GM23338 (cell line): ENCODE data around the gene LRRN4. TPM values are rescaled to one million over a fixed set of nuclear protein-coding genes. Genes with fewer than 3 reads are reported as not detected.

Source experiments
- ATAC-seq: fragments of 200-7000 bp; cut with Tn5 transposase; 3 replicates; pipeline ENCODE4 v1.9.1; 2020
- DNase-seq: peaks from one replicate; pipeline ENCODE4 v3.0.0-alpha.2; 2015; ENCODE audit warnings: low spot score
- H2AFZ ChIP-seq: fragments of 200-600 bp; sonication (generic); 2 replicates; pipeline ENCODE4 v1.8.0; 2016; ENCODE audit warnings: antibody characterized with exemption, mild to moderate bottlenecking, moderate library complexity
- H3F3A ChIP-seq: fragments of 200-600 bp; sonication (generic); replicated peaks from 2 replicates; pipeline ENCODE4 v1.8.0; 2017; ENCODE audit warnings: antibody characterized with exemption, mixed run types, low read depth
- H3K27ac ChIP-seq: fragments of 200-600 bp; sonication (generic); 2 replicates; pipeline ENCODE4 v1.6.1; 2016; ENCODE audit warnings: low read depth
- H3K27me3 ChIP-seq: fragments of 200-600 bp; sonication (generic); 2 replicates; pipeline ENCODE4 v1.8.0; 2016; ENCODE audit warnings: mild to moderate bottlenecking, mixed run types, moderate library complexity; ENCODE audit not compliant: insufficient read depth
- H3K36me3 ChIP-seq: fragments of 200-600 bp; sonication (generic); 2 replicates; pipeline ENCODE4 v1.8.0; 2016; ENCODE audit warnings: mild to moderate bottlenecking; ENCODE audit not compliant: insufficient read depth
- H3K4me1 ChIP-seq: fragments of 200-600 bp; sonication (generic); 2 replicates; pipeline ENCODE4 v1.8.0; 2016; ENCODE audit warnings: mild to moderate bottlenecking, moderate library complexity; ENCODE audit not compliant: insufficient read depth
- H3K4me2 ChIP-seq: fragments of 200-600 bp; sonication (generic); 2 replicates; pipeline ENCODE4 v1.7.1; 2017; ENCODE audit warnings: mixed run types
- H3K4me3 ChIP-seq: fragments of 200-600 bp; sonication (generic); 2 replicates; pipeline ENCODE4 v1.6.1; 2016; ENCODE audit warnings: mixed run types
- H3K79me2 ChIP-seq: fragments of 200-600 bp; sonication (generic); replicated peaks from 2 replicates; pipeline ENCODE4 v1.8.0; 2017; ENCODE audit warnings: mild to moderate bottlenecking; ENCODE audit not compliant: insufficient read depth
- H3K9me2 ChIP-seq: fragments of 200-600 bp; sonication (generic); 2 replicates; pipeline ENCODE4 v1.8.0; 2017; ENCODE audit not compliant: insufficient read depth
- H4K20me1 ChIP-seq: fragments of 200-600 bp; sonication (generic); replicated peaks from 2 replicates; pipeline ENCODE4 v1.8.0; 2017; ENCODE audit warnings: mild to moderate bottlenecking; ENCODE audit not compliant: insufficient read depth
- H3K27ac Mint-ChIP-seq: 2 replicates; pipeline ENCODE4 v1.8.0; 2020; ENCODE audit warnings: inconsistent platforms, mild to moderate bottlenecking, moderate library complexity, mixed read lengths
- H3K27me3 Mint-ChIP-seq: 3 replicates; pipeline ENCODE4 v1.8.0; 2022; ENCODE audit warnings: low read depth, mild to moderate bottlenecking, moderate library complexity, mixed read lengths, inconsistent platforms; ENCODE audit not compliant: insufficient read depth, poor library complexity
- H3K36me3 Mint-ChIP-seq: 3 replicates; pipeline ENCODE4 v1.8.0; 2021; ENCODE audit warnings: low read depth, mild to moderate bottlenecking, inconsistent platforms, moderate library complexity, mixed read lengths
- H3K4me1 Mint-ChIP-seq: 3 replicates; pipeline ENCODE4 v1.8.0; 2020; ENCODE audit warnings: mild to moderate bottlenecking, inconsistent platforms, mixed read lengths
- H3K4me3 Mint-ChIP-seq: 3 replicates; pipeline ENCODE4 v1.8.0; 2021; ENCODE audit warnings: moderate library complexity, mild to moderate bottlenecking, inconsistent platforms, mixed read lengths
- H3K9me3 Mint-ChIP-seq: 3 replicates; pipeline ENCODE4 v1.8.0; 2020; ENCODE audit warnings: moderate library complexity, mild to moderate bottlenecking, inconsistent platforms, mixed read lengths
- CREB1 ChIP-seq: fragments of 250-450 bp; sonication (Bioruptor Pico); IDR thresholded peaks from 2 replicates; pipeline ENCODE4 v1.5.0; 2020; ENCODE audit warnings: low read depth, mild to moderate bottlenecking, moderate library complexity
- EZH2 ChIP-seq: fragments of 200-600 bp; sonication (generic); IDR thresholded peaks from one replicate; pipeline ENCODE4 v1.8.0; 2017; ENCODE audit warnings: antibody characterized with exemption, mild to moderate bottlenecking, low read depth; ENCODE audit not compliant: unreplicated experiment
- EZH2phosphoT487 ChIP-seq: fragments of 200-600 bp; sonication (generic); IDR thresholded peaks from one replicate; pipeline ENCODE4 v1.8.1; 2018; ENCODE audit warnings: antibody characterized with exemption; ENCODE audit not compliant: unreplicated experiment
- JUNB ChIP-seq: IDR thresholded peaks from one replicate; pipeline ENCODE4 v1.6.1; 2016; ENCODE audit warnings: antibody characterized with exemption; ENCODE audit not compliant: unreplicated experiment
- NANOG ChIP-seq: IDR thresholded peaks from 2 replicates; pipeline ENCODE4 v1.6.1; 2016; ENCODE audit warnings: antibody characterized with exemption, borderline replicate concordance
- POLR2AphosphoS5 ChIP-seq: IDR thresholded peaks from 2 replicates; pipeline ENCODE4 v1.6.1; 2016; ENCODE audit warnings: antibody characterized with exemption, low read depth
- STAT1 ChIP-seq: IDR thresholded peaks from one replicate; pipeline ENCODE4 v1.6.1; 2016; ENCODE audit warnings: antibody characterized with exemption; ENCODE audit not compliant: unreplicated experiment
- ZNF114 ChIP-seq: fragments of 250-450 bp; sonication (Bioruptor Pico); IDR thresholded peaks from 2 replicates; pipeline ENCODE4 v1.5.0; 2020; ENCODE audit warnings: mild to moderate bottlenecking, moderate library complexity
- ZNF331 ChIP-seq: fragments of 250-450 bp; sonication (Bioruptor Pico); IDR thresholded peaks from 2 replicates; pipeline ENCODE4 v1.5.0; 2020; ENCODE audit warnings: low read depth, mild to moderate bottlenecking, moderate library complexity
- polyA plus RNA-seq: library from polyadenylated mRNA; unstranded; fragments of >200 nt; fragmentation: Nextera tagmentation; extraction: Ambion mirVana; gene quantifications from 2 replicates; pipeline ENCODE4 v1.2.1, GENCODE V29; 2016
- total RNA-seq: library from RNA; depleted of rRNA; stranded (reverse); fragments of >200 nt; shearing (Covaris generic); gene quantifications from 2 replicates; pipeline ENCODE4 v1.2.3, GENCODE V29; 2014
- TF ChIP-seq, protein P1 (sequence below): fragments of 250-450 bp; sonication (Bioruptor Pico); IDR thresholded peaks from 2 replicates; pipeline ENCODE4 v1.5.0; 2020; ENCODE audit warnings: mild to moderate bottlenecking, moderate library complexity
- TF ChIP-seq, protein P2 (sequence below): IDR thresholded peaks from one replicate; pipeline ENCODE4 v1.6.1; 2018; ENCODE audit warnings: antibody characterized with exemption; ENCODE audit not compliant: unreplicated experiment
- TF ChIP-seq, protein P3 (sequence below), 2 experiments: fragments of 200-600 bp in 1 of 2; sonication (generic) in 1 of 2; conservative IDR thresholded peaks; 2 replicates each; pipeline versions ENCODE4 v1.5.1 to v1.6.1; 2016 to 2017; ENCODE audit warnings: antibody characterized with exemption in 2 of 2, low read depth in 2 of 2, mild to moderate bottlenecking in 2 of 2, moderate library complexity in 1 of 2
- TF ChIP-seq, protein P4 (sequence below): IDR thresholded peaks from 2 replicates; pipeline ENCODE4 v1.6.1; 2016; ENCODE audit warnings: antibody characterized with exemption

The LRRN4 gene
- total and polyA plus RNA-seq, 2 experiments from 2014 or later = 0.21 to 2.2 TPM

DNA sequence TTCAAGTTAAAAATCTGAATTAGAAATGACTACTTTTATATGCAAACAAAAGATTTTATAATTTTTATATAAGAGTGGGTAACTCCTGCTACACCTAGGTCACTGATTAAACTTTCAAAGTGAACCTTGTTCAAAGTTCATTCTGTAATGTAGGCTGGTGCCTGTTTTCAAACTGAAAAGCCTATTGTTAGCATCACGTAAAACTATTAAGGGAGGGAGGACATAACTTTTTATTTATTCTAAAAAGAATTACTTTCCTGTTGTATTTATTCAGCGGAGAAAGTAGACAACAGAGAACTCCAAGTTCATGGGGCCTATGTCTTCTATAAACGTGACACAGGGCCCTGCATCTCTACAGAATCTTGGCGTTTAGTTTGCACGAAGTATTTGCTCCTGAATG, 41.5 kb upstream of the LRRN4 start:
- no peaks in the 10 kb centered on the region for H3K4me1 ChIP-seq
- TF ChIP-seq ZNF331 (CRISPR knock-in tag) = no peak
- TF ChIP-seq JUNB = no peak
- TF ChIP-seq, protein P1, sequence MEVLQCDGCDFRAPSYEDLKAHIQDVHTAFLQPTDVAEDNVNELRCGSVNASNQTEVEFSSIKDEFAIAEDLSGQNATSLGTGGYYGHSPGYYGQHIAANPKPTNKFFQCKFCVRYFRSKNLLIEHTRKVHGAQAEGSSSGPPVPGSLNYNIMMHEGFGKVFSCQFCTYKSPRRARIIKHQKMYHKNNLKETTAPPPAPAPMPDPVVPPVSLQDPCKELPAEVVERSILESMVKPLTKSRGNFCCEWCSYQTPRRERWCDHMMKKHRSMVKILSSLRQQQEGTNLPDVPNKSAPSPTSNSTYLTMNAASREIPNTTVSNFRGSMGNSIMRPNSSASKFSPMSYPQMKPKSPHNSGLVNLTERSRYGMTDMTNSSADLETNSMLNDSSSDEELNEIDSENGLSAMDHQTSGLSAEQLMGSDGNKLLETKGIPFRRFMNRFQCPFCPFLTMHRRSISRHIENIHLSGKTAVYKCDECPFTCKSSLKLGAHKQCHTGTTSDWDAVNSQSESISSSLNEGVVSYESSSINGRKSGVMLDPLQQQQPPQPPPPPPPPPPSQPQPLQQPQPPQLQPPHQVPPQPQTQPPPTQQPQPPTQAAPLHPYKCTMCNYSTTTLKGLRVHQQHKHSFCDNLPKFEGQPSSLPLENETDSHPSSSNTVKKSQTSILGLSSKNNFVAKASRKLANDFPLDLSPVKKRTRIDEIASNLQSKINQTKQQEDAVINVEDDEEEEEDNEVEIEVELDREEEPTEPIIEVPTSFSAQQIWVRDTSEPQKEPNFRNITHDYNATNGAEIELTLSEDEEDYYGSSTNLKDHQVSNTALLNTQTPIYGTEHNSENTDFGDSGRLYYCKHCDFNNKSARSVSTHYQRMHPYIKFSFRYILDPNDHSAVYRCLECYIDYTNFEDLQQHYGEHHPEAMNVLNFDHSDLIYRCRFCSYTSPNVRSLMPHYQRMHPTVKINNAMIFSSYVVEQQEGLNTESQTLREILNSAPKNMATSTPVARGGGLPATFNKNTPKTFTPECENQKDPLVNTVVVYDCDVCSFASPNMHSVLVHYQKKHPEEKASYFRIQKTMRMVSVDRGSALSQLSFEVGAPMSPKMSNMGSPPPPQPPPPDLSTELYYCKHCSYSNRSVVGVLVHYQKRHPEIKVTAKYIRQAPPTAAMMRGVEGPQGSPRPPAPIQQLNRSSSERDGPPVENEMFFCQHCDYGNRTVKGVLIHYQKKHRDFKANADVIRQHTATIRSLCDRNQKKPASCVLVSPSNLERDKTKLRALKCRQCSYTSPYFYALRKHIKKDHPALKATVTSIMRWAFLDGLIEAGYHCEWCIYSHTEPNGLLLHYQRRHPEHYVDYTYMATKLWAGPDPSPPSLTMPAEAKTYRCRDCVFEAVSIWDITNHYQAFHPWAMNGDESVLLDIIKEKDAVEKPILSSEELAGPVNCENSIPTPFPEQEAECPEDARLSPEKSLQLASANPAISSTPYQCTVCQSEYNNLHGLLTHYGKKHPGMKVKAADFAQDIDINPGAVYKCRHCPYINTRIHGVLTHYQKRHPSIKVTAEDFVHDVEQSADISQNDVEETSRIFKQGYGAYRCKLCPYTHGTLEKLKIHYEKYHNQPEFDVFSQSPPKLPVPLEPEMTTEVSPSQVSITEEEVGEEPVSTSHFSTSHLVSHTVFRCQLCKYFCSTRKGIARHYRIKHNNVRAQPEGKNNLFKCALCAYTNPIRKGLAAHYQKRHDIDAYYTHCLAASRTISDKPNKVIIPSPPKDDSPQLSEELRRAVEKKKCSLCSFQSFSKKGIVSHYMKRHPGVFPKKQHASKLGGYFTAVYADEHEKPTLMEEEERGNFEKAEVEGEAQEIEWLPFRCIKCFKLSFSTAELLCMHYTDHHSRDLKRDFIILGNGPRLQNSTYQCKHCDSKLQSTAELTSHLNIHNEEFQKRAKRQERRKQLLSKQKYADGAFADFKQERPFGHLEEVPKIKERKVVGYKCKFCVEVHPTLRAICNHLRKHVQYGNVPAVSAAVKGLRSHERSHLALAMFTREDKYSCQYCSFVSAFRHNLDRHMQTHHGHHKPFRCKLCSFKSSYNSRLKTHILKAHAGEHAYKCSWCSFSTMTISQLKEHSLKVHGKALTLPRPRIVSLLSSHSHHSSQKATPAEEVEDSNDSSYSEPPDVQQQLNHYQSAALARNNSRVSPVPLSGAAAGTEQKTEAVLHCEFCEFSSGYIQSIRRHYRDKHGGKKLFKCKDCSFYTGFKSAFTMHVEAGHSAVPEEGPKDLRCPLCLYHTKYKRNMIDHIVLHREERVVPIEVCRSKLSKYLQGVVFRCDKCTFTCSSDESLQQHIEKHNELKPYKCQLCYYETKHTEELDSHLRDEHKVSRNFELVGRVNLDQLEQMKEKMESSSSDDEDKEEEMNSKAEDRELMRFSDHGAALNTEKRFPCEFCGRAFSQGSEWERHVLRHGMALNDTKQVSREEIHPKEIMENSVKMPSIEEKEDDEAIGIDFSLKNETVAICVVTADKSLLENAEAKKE (CRISPR knock-in tag) = no peak
- TF ChIP-seq, protein P2, sequence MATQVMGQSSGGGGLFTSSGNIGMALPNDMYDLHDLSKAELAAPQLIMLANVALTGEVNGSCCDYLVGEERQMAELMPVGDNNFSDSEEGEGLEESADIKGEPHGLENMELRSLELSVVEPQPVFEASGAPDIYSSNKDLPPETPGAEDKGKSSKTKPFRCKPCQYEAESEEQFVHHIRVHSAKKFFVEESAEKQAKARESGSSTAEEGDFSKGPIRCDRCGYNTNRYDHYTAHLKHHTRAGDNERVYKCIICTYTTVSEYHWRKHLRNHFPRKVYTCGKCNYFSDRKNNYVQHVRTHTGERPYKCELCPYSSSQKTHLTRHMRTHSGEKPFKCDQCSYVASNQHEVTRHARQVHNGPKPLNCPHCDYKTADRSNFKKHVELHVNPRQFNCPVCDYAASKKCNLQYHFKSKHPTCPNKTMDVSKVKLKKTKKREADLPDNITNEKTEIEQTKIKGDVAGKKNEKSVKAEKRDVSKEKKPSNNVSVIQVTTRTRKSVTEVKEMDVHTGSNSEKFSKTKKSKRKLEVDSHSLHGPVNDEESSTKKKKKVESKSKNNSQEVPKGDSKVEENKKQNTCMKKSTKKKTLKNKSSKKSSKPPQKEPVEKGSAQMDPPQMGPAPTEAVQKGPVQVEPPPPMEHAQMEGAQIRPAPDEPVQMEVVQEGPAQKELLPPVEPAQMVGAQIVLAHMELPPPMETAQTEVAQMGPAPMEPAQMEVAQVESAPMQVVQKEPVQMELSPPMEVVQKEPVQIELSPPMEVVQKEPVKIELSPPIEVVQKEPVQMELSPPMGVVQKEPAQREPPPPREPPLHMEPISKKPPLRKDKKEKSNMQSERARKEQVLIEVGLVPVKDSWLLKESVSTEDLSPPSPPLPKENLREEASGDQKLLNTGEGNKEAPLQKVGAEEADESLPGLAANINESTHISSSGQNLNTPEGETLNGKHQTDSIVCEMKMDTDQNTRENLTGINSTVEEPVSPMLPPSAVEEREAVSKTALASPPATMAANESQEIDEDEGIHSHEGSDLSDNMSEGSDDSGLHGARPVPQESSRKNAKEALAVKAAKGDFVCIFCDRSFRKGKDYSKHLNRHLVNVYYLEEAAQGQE = no peak
- TF ChIP-seq, protein P3, sequence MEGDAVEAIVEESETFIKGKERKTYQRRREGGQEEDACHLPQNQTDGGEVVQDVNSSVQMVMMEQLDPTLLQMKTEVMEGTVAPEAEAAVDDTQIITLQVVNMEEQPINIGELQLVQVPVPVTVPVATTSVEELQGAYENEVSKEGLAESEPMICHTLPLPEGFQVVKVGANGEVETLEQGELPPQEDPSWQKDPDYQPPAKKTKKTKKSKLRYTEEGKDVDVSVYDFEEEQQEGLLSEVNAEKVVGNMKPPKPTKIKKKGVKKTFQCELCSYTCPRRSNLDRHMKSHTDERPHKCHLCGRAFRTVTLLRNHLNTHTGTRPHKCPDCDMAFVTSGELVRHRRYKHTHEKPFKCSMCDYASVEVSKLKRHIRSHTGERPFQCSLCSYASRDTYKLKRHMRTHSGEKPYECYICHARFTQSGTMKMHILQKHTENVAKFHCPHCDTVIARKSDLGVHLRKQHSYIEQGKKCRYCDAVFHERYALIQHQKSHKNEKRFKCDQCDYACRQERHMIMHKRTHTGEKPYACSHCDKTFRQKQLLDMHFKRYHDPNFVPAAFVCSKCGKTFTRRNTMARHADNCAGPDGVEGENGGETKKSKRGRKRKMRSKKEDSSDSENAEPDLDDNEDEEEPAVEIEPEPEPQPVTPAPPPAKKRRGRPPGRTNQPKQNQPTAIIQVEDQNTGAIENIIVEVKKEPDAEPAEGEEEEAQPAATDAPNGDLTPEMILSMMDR (conservative IDR thresholded peaks at IDR 0.05; ENCODE audit: low read depth in 2 of 2) = no peak
- TF ChIP-seq CREB1 (CRISPR knock-in tag) = no peak
- no peak for TF ChIP-seq STAT1
- no peak for TF ChIP-seq EZH2phosphoT487
- TF ChIP-seq, protein P4, sequence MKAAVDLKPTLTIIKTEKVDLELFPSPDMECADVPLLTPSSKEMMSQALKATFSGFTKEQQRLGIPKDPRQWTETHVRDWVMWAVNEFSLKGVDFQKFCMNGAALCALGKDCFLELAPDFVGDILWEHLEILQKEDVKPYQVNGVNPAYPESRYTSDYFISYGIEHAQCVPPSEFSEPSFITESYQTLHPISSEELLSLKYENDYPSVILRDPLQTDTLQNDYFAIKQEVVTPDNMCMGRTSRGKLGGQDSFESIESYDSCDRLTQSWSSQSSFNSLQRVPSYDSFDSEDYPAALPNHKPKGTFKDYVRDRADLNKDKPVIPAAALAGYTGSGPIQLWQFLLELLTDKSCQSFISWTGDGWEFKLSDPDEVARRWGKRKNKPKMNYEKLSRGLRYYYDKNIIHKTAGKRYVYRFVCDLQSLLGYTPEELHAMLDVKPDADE = no peak
- TF ChIP-seq ZNF114 (CRISPR knock-in tag) = no peak
- no peak for TF ChIP-seq NANOG
- TF ChIP-seq POLR2AphosphoS5 = no peak
- TF ChIP-seq EZH2 = no peak
- H3K27me3 Mint-ChIP-seq = no peaks in the 10 kb centered on the region
- H3K4me3 ChIP-seq = no peak overlapping the region
- no peaks in the 10 kb centered on the region for H3K9me3 Mint-ChIP-seq
- no peaks in the 10 kb centered on the region for H3F3A ChIP-seq
- ATAC-seq = no peak
- H3K4me1 Mint-ChIP-seq = no peaks in the 10 kb centered on the region
- no peak overlapping the region for H3K27ac ChIP-seq
- H3K27me3 ChIP-seq = no peaks in the 10 kb centered on the region
- H3K79me2 ChIP-seq = no peaks in the 10 kb centered on the region
- no peak overlapping the region for H3K4me3 Mint-ChIP-seq
- no peak overlapping the region for H2AFZ ChIP-seq
- H3K4me2 ChIP-seq = no peak overlapping the region
- DNase-seq = no peak
- no peaks in the 10 kb centered on the region for H3K36me3 Mint-ChIP-seq
- peaks cover 12% of the 10 kb centered on the region; the same call in 1 of the 2 replicates for H3K36me3 ChIP-seq
- H4K20me1 ChIP-seq = 0 out of 2 replicates have a peak, but pooled peaks cover 3% of the 10 kb centered on the region
- no peaks in the 10 kb centered on the region for H3K9me2 ChIP-seq
- H3K27ac Mint-ChIP-seq = no peak overlapping the region
